A549 treated with AZD9567 at 1 μM for 4 hours (cell line): ENCODE results near the gene HTATIP2. TPM values are rescaled to one million over a fixed set of nuclear protein-coding genes. Genes with fewer than 3 reads are reported as not detected.

Source experiments
- total RNA-seq: library from RNA; stranded (reverse); fragments of 200-300 nt; extraction: Qiagen RNA extraction; gene quantifications from 5 replicates; pipeline ENCODE4 v1.2.3, GENCODE V29; 2022; ENCODE audit not compliant: insufficient read depth

HTATIP2 gene
- total RNA-seq, result 177 to 187 TPM (median 180 TPM) in 5 replicates

DNA sequence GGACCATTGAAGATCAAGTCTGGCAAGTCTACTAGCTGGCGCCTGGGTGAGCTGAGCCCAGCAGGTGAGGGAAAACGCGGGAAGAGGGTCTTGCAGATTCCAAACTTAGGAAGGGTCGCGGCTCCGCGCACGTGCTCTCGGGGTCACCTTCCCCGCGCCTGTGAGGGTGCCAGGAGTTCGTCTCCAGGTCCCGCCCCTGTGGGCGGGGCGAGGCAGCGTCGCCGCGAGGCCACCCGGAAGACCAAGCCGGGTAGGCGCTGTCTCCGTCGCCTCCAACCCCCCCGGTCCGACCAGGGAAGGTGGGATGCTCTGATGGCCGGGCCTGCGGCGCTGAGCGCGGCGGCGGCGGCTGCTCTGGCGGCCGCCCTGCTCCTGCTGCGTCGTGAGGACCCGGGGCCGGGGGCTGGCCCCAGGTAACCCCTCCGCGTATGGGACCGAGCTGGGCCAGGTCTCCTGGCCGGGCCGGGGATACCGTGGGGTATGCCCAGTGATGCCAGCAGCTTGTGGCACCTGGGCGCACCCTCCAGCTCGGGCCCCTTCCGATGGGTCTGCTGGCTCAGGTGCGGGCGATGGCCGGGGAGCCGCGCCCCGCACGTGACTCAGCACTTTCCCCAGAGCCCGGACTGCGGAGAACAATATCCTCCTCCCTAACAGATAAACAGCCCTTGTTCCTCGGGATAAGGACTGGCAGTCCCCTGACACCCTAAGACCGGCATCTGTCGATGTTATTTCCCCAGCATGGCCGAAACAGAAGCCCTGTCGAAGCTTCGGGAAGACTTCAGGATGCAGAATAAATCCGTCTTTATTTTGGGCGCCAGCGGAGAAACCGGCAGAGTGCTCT is at the start of gene HTATIP2:
TSS of gene HTATIP2 (plus strand) at position 215 of the 841 bp plus-strand sequence. CDS start at position 739, 524 bp downstream.

DNA sequence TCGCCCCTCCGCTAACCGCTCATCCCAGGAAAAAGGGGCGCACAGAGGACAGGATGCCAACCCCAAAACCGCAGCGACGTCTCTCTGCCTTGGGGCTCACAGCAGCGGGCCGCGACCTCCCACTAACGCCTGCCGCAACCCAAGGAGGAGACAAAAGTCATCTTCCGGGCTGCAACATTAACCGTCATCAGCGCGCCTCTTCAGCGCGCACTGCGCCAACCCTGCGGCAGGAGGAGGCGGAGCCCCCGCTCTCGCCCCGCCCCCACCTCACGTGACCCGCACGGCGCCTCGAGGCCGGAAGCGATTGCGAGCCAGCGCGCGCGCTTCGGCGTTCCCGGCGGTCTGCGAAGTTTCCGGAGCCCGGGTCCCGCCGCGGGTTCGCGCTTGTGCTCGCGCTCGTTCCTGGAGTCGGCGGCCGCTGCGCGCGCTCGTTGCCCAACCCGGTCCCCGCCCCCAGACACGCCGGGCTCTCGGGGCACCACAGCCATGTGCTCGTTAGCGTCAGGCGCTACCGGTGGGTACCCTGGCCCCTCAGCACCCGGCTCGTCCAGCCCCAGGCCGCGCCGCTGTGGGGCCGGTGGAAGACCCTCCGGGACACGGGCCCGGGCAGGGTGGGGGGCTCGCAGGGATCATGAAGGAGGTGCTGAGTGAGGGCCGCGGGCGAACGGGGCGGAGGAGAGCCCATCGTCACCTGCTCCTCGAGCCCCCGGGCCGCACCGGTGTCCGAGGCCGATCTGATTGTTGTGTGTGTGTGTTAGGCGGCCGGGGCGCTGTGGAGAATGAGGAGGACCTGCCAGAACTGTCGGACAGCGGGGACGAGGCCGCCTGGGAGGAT is 24.0 kb downstream of the HTATIP2 start, which contains the start of gene PRMT3:
TSS of gene PRMT3 (plus strand) at position 456 of the 835 bp plus-strand sequence. CDS start at position 487, 31 bp downstream.

Other genes with a start within 250 kb of the HTATIP2 start
- gene DBX1, start 203.2 kb upstream of the HTATIP2 start, total RNA-seq, result not detected in 5 replicates
- gene PRMT3, start 24.0 kb downstream of the HTATIP2 start, total RNA-seq, result 26.5 to 31.9 TPM (median 30.1 TPM) in 5 replicates
- not detected in 5 replicates for gene SLC6A5, start 235.9 kb downstream of the HTATIP2 start, total RNA-seq